OCI-LY3 (cell line): ENCODE measurements around the gene ATP8B4.

Experiments used
- CTCF ChIP-seq: fragments of 200-600, 300-600 bp; sonication (generic); IDR thresholded peaks from 2 replicates; pipeline ENCODE4 v1.5.1; 2014; ENCODE audit warnings: antibody characterized with exemption, low read length, low read depth
- EZH2phosphoT487 ChIP-seq: fragments of 200-600 bp; shearing (Covaris generic); IDR thresholded peaks from 2 replicates; pipeline ENCODE4 v1.6.1; 2018; ENCODE audit warnings: antibody characterized with exemption, mixed run types, low read depth

- TF ChIP-seq CTCF (no peak), EZH2phosphoT487 (no peak)
These were observed 8.3 kb upstream of the ATP8B4 start for GRCh38 chr15:50127255-50127777.
